SK-N-SH treated with all-trans-retinoic acid at 6 μM for 48 hours (cell line): ENCODE data around the gene TMPRSS11A.

Source experiments
- BACH2 ChIP-seq: fragments of 250-450 bp; sonication (Bioruptor Pico); IDR thresholded peaks from 2 replicates; pipeline ENCODE4 v1.9.0; 2021; ENCODE audit warnings: mild to moderate bottlenecking, borderline replicate concordance
- TCF4 ChIP-seq: fragments of 250-450 bp; sonication (Bioruptor Pico); IDR thresholded peaks from 2 replicates; pipeline ENCODE4 v1.8.0; 2021; ENCODE audit warnings: mild to moderate bottlenecking, moderate library complexity, borderline replicate concordance
- TOX ChIP-seq: fragments of 250-450 bp; sonication (Bioruptor Pico); IDR thresholded peaks from 2 replicates; pipeline ENCODE4 v1.8.0; 2021; ENCODE audit warnings: mild to moderate bottlenecking, moderate library complexity, borderline replicate concordance
- ZC3H10 ChIP-seq: fragments of 250-450 bp; sonication (Bioruptor Pico); IDR thresholded peaks from 2 replicates; pipeline ENCODE4 v1.5.1; 2021; ENCODE audit warnings: mild to moderate bottlenecking, moderate library complexity
- ZFP3 ChIP-seq: fragments of 250-450 bp; sonication (Bioruptor Pico); IDR thresholded peaks from 2 replicates; pipeline ENCODE4 v1.5.0; 2020; ENCODE audit warnings: mild to moderate bottlenecking, moderate library complexity
- ZNF70 ChIP-seq: fragments of 450-650 bp; formaldehyde crosslinking; IDR thresholded peaks from 2 replicates; pipeline ENCODE4 v1.5.0; 2020; ENCODE audit warnings: mild to moderate bottlenecking, moderate library complexity
- TF ChIP-seq, protein P1 (sequence below): fragments of 250-450 bp; sonication (Bioruptor Pico); IDR thresholded peaks from 2 replicates; pipeline ENCODE4 v1.8.0; 2020; ENCODE audit warnings: mild to moderate bottlenecking, moderate library complexity, borderline replicate concordance

DNA sequence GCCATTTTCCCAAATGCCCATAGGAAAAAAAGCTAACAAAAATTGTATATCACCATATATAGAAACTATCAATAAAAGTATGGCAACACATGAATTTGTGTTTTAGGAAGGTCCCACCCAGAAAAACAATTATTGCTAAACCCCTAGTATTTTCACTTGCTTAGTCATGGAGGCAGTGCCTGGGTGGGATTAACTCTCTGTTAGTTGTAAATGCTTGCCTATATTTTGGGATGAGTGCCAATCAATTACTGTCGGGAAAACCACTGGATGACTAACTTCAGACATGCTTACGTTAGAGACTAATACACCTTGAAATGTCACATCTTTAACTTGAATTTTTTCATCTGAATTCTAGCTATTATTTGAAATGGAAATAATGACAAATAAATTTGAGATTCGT is 33.9 kb downstream of the TMPRSS11A start:
- TF ChIP-seq ZNF70 (CRISPR knock-in tag): no peak
- no peak for TF ChIP-seq TOX (CRISPR knock-in tag)
- TF ChIP-seq TCF4: no peak
- no peak for TF ChIP-seq ZFP3
- TF ChIP-seq BACH2 (CRISPR knock-in tag): no peak
- TF ChIP-seq, protein P1, sequence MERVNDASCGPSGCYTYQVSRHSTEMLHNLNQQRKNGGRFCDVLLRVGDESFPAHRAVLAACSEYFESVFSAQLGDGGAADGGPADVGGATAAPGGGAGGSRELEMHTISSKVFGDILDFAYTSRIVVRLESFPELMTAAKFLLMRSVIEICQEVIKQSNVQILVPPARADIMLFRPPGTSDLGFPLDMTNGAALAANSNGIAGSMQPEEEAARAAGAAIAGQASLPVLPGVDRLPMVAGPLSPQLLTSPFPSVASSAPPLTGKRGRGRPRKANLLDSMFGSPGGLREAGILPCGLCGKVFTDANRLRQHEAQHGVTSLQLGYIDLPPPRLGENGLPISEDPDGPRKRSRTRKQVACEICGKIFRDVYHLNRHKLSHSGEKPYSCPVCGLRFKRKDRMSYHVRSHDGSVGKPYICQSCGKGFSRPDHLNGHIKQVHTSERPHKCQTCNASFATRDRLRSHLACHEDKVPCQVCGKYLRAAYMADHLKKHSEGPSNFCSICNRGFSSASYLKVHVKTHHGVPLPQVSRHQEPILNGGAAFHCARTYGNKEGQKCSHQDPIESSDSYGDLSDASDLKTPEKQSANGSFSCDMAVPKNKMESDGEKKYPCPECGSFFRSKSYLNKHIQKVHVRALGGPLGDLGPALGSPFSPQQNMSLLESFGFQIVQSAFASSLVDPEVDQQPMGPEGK (CRISPR knock-in tag): no peak
- no peak for TF ChIP-seq ZC3H10 (CRISPR knock-in tag)
